Neural cell (in vitro differentiated cells): ENCODE data around the gene FOXK1. TPM values are rescaled to one million over a fixed set of nuclear protein-coding genes. Genes with fewer than 3 reads are reported as not detected.

ENCODE experiments used
- H2AFZ ChIP-seq: fragments of 200-600, 300-800 bp; sonication (generic), shearing (Covaris generic); 2 replicates; pipeline ENCODE4 v1.6.0; 2014; ENCODE audit warnings: low read depth, mild to moderate bottlenecking, antibody characterized with exemption, low read length, moderate library complexity
- H3F3A ChIP-seq: fragments of 200-600 bp; shearing (Covaris generic); 2 replicates; pipeline ENCODE4 v1.6.1; 2016; ENCODE audit warnings: mild to moderate bottlenecking, moderate library complexity, mixed read lengths, antibody characterized with exemption, low read length; ENCODE audit not compliant: insufficient read depth, poor library complexity, severe bottlenecking
- H3K27ac ChIP-seq: fragments of 200-600, 300-800 bp; sonication (generic), shearing (Covaris generic); 2 replicates; pipeline ENCODE4 v1.5.1; 2014; ENCODE audit warnings: mild to moderate bottlenecking, low read length, moderate library complexity
- H3K27me3 ChIP-seq: fragments of 300-800, 200-600 bp; sonication (generic), shearing (Covaris generic); 2 replicates; pipeline ENCODE4 v1.6.0; 2014; ENCODE audit warnings: mild to moderate bottlenecking, low read depth, low read length, moderate library complexity; ENCODE audit not compliant: insufficient read depth
- H3K36me3 ChIP-seq: fragments of 300-800, 200-600 bp; sonication (generic), shearing (Covaris generic); 2 replicates; pipeline ENCODE4 v1.5.1; 2014; ENCODE audit warnings: mild to moderate bottlenecking, antibody characterized with exemption, low read length, moderate library complexity; ENCODE audit not compliant: insufficient read depth
- H3K4me2 ChIP-seq: fragments of 300-800, 200-600 bp; sonication (generic), shearing (Covaris generic); 2 replicates; pipeline ENCODE4 v1.6.0; 2014; ENCODE audit warnings: mild to moderate bottlenecking, low read length
- H3K4me3 ChIP-seq: fragments of 300-800, 200-600 bp; sonication (generic), shearing (Covaris generic); 2 replicates; pipeline ENCODE4 v1.5.1; 2014; ENCODE audit warnings: mild to moderate bottlenecking, low read length, moderate library complexity
- H3K79me2 ChIP-seq: fragments of 200-600 bp; shearing (Covaris generic); replicated peaks from 2 replicates; pipeline ENCODE4 v1.6.0; 2014; ENCODE audit warnings: mild to moderate bottlenecking, low read length, moderate library complexity; ENCODE audit not compliant: insufficient read depth
- H3K9ac ChIP-seq: fragments of 300-800, 200-600 bp; sonication (generic), shearing (Covaris generic); 2 replicates; pipeline ENCODE4 v1.6.1; 2016; ENCODE audit warnings: mild to moderate bottlenecking, low read length, mixed read lengths
- H3K9me2 ChIP-seq: fragments of 200-600 bp; shearing (Covaris generic); 2 replicates; pipeline ENCODE4 v1.6.1; 2016; ENCODE audit warnings: mild to moderate bottlenecking, low read length, mixed read lengths; ENCODE audit not compliant: insufficient read depth
- H3K9me3 ChIP-seq: fragments of 200-600, 300-800 bp; sonication (generic), shearing (Covaris generic); 2 replicates; pipeline ENCODE4 v1.6.1; 2016; ENCODE audit warnings: mild to moderate bottlenecking, mixed run types, low read length, moderate library complexity, mixed read lengths
- H4K20me1 ChIP-seq: fragments of 200-600 bp; shearing (Covaris generic); 2 replicates; pipeline ENCODE4 v1.6.1; 2016; ENCODE audit warnings: mild to moderate bottlenecking, mixed run types; ENCODE audit not compliant: insufficient read depth
- EP300 ChIP-seq: fragments of 450-650 bp; conservative IDR thresholded peaks from 2 replicates; pipeline ENCODE4 v1.6.1; 2014; ENCODE audit warnings: antibody characterized with exemption, mild to moderate bottlenecking, moderate library complexity; ENCODE audit not compliant: poor library complexity, severe bottlenecking
- EZH2 ChIP-seq: fragments of 200-600, 300-800 bp; shearing (Covaris generic), sonication (generic); IDR thresholded peaks from 2 replicates; pipeline ENCODE4 v1.6.1; 2014; ENCODE audit warnings: antibody characterized with exemption, low read length, borderline replicate concordance, mild to moderate bottlenecking; ENCODE audit not compliant: insufficient read depth, poor library complexity, severe bottlenecking
- MXI1 ChIP-seq: fragments of 450-650 bp; conservative IDR thresholded peaks from 2 replicates; pipeline ENCODE4 v1.6.1; 2014; ENCODE audit warnings: antibody characterized with exemption, mild to moderate bottlenecking; ENCODE audit not compliant: poor library complexity, severe bottlenecking
- POLR2AphosphoS5 ChIP-seq: IDR thresholded peaks from 2 replicates; pipeline ENCODE4 v1.6.1; 2012
- RAD21 ChIP-seq: fragments of 450-650 bp; conservative IDR thresholded peaks from 2 replicates; pipeline ENCODE4 v1.6.1; 2014; ENCODE audit warnings: antibody characterized with exemption, mild to moderate bottlenecking, moderate library complexity
- SMC3 ChIP-seq: fragments of 450-650 bp; conservative IDR thresholded peaks from 2 replicates; pipeline ENCODE4 v1.6.1; 2014; ENCODE audit warnings: antibody characterized with exemption, mild to moderate bottlenecking, moderate library complexity; ENCODE audit not compliant: poor library complexity
- TAF1 ChIP-seq: IDR thresholded peaks from 2 replicates; pipeline ENCODE4 v1.6.1; 2012; ENCODE audit warnings: low read depth
- polyA plus RNA-seq: library from polyadenylated mRNA; depleted of rRNA; stranded (reverse); fragments of >200 nt; gene quantifications from 2 replicates; pipeline ENCODE4 v1.2.3, GENCODE V29; 2014
- TF ChIP-seq, protein P1 (sequence below): IDR thresholded peaks from 2 replicates; pipeline ENCODE4 v1.6.1; 2012; ENCODE audit warnings: borderline replicate concordance
- TF ChIP-seq, protein P2 (sequence below): fragments of 450-650 bp; IDR thresholded peaks from 2 replicates; pipeline ENCODE4 v1.5.1; 2014; ENCODE audit warnings: antibody characterized with exemption, mild to moderate bottlenecking, moderate library complexity; ENCODE audit not compliant: poor library complexity, severe bottlenecking

FOXK1 gene
- polyA plus RNA-seq, 1 donor from 2014 or later, result 7.4 TPM

DNA sequence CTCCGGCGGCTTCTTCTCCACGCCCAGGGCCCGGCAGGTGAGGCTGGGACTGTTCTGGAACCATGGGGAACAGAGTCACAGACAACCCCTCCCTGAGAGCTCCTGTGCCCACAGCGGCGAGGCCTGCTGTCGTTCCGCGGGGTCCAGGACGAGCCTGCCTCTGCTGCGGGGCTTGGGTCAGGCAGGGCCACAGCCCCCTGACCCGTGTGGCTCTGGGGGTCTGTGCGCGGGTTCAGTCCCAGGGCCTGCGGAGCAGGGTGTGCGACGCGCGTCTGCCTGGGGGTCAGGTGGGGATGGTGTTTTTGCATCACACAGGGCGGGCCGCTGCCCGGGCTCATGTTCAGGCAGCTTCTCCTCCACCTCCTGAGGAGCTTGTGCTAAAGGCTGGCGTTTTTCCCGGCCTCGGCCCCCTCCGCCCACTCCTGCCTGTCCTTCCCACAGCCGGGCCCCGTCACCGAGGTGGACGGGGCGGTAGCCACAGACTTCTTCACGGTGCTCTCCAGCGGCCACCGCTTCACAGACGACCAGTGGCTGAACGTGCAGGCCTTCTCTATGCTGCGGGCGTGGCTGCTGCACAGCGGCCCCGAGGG, 101.8 kb downstream of the FOXK1 start:
- no peaks in the 10 kb centered on the region for H3K79me2 ChIP-seq
- H4K20me1 ChIP-seq, result no peaks in the 10 kb centered on the region
- TF ChIP-seq EZH2, result no peak
- no peak for TF ChIP-seq SMC3
- no peak overlapping the region for H2AFZ ChIP-seq
- no peaks in the 10 kb centered on the region for H3K9me3 ChIP-seq
- H3K27ac ChIP-seq, result no peak overlapping the region
- H3K9me2 ChIP-seq, result no peaks in the 10 kb centered on the region
- no peaks in the 10 kb centered on the region for H3K36me3 ChIP-seq
- no peak overlapping the region for H3K4me3 ChIP-seq
- H3K4me2 ChIP-seq, result no peak overlapping the region
- no peaks in the 10 kb centered on the region for H3F3A ChIP-seq
- no peaks in the 10 kb centered on the region for H3K27me3 ChIP-seq
- H3K9ac ChIP-seq, result no peak overlapping the region

DNA sequence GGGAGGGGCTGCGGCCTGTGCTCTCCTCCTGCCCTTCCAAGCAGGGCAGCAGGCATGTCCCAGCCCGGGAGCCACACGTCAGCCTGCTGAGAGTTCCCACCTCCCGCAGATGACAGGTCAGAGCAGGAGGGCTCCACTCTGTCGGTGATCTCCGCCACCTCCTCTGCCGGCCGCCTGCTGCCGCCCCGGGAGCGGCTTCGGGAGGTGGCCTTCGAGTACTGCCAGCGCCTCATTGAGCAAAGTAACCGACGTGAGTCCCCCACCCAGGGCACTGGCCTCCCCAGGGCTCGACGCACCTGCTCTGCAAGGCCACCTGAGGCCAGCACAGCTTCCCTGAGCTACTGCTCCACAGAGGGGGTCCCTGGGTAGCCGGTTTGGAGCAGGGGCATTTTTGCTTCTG, 102.7 kb downstream of the FOXK1 start:
- H3K27ac ChIP-seq, result no peak overlapping the region
- H3K27me3 ChIP-seq, result no peaks in the 10 kb centered on the region
- H2AFZ ChIP-seq, result no peak overlapping the region
- no peaks in the 10 kb centered on the region for H4K20me1 ChIP-seq
- H3K9ac ChIP-seq, result no peak overlapping the region
- H3K79me2 ChIP-seq, result no peaks in the 10 kb centered on the region
- TF ChIP-seq, protein P1, sequence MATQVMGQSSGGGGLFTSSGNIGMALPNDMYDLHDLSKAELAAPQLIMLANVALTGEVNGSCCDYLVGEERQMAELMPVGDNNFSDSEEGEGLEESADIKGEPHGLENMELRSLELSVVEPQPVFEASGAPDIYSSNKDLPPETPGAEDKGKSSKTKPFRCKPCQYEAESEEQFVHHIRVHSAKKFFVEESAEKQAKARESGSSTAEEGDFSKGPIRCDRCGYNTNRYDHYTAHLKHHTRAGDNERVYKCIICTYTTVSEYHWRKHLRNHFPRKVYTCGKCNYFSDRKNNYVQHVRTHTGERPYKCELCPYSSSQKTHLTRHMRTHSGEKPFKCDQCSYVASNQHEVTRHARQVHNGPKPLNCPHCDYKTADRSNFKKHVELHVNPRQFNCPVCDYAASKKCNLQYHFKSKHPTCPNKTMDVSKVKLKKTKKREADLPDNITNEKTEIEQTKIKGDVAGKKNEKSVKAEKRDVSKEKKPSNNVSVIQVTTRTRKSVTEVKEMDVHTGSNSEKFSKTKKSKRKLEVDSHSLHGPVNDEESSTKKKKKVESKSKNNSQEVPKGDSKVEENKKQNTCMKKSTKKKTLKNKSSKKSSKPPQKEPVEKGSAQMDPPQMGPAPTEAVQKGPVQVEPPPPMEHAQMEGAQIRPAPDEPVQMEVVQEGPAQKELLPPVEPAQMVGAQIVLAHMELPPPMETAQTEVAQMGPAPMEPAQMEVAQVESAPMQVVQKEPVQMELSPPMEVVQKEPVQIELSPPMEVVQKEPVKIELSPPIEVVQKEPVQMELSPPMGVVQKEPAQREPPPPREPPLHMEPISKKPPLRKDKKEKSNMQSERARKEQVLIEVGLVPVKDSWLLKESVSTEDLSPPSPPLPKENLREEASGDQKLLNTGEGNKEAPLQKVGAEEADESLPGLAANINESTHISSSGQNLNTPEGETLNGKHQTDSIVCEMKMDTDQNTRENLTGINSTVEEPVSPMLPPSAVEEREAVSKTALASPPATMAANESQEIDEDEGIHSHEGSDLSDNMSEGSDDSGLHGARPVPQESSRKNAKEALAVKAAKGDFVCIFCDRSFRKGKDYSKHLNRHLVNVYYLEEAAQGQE, result no peak
- no peak for TF ChIP-seq MXI1
- TF ChIP-seq RAD21, result no peak
- TF ChIP-seq SMC3, result no peak
- no peaks in the 10 kb centered on the region for H3K9me3 ChIP-seq
- no peaks in the 10 kb centered on the region for H3K36me3 ChIP-seq
- H3K4me3 ChIP-seq, result no peak overlapping the region
- no peak overlapping the region for H3K4me2 ChIP-seq
- H3F3A ChIP-seq, result no peaks in the 10 kb centered on the region
- H3K9me2 ChIP-seq, result no peaks in the 10 kb centered on the region

DNA sequence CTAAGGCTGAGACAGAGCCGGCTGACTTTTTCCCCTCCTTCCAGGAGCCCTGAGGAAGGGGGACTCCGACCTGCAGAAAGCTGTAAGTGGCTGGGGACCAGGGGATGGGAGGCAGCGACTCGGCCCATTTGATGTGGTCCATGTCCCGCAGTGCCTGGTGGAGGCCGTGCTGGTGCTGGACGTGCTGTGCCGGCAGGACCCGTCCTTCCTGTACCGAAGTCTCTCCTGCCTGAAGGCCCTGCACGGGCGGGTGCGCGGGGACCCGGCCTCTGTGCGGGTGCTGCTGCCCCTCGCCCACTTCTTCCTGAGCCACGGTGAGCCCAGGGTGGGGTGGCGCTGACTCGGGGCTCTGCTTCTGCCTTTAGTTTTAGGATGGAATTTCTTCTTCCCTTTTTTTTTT, 103.3 kb downstream of the FOXK1 start:
- no peak overlapping the region for H3K4me3 ChIP-seq
- H3K36me3 ChIP-seq, result no peaks in the 10 kb centered on the region
- H2AFZ ChIP-seq, result no peak overlapping the region

More for the DNA sequence above, 103.3 kb downstream of the FOXK1 start:
- Histone ChIP-seq H3K9me2 (no peaks in the 10 kb centered on the region), H3K4me2 (no peak overlapping the region), H3K27ac (no peak overlapping the region), H4K20me1 (no peaks in the 10 kb centered on the region), H3K9ac (no peak overlapping the region), H3K9me3 (no peaks in the 10 kb centered on the region), H3K27me3 (no peaks in the 10 kb centered on the region), H3F3A (no peaks in the 10 kb centered on the region), H3K79me2 (no peaks in the 10 kb centered on the region)
- no peak for TF ChIP-seq TAF1
- TF ChIP-seq MXI1, result no peak
- TF ChIP-seq EZH2, result no peak
- TF ChIP-seq POLR2AphosphoS5, result no peak
- no peak for TF ChIP-seq EP300
- no peak for TF ChIP-seq SMC3
- no peak for TF ChIP-seq RAD21
- TF ChIP-seq, protein P1, result no peak
- TF ChIP-seq, protein P2, sequence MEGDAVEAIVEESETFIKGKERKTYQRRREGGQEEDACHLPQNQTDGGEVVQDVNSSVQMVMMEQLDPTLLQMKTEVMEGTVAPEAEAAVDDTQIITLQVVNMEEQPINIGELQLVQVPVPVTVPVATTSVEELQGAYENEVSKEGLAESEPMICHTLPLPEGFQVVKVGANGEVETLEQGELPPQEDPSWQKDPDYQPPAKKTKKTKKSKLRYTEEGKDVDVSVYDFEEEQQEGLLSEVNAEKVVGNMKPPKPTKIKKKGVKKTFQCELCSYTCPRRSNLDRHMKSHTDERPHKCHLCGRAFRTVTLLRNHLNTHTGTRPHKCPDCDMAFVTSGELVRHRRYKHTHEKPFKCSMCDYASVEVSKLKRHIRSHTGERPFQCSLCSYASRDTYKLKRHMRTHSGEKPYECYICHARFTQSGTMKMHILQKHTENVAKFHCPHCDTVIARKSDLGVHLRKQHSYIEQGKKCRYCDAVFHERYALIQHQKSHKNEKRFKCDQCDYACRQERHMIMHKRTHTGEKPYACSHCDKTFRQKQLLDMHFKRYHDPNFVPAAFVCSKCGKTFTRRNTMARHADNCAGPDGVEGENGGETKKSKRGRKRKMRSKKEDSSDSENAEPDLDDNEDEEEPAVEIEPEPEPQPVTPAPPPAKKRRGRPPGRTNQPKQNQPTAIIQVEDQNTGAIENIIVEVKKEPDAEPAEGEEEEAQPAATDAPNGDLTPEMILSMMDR, result no peak
